Activated CD4-positive, alpha-beta T cell treated with anti-CD3 and anti-CD28 coated beads, Interleukin-2, amount 50 U/mL, for 1 hour (primary cell): ENCODE data around the gene THAP4.

Experiments
- DNase-seq: peaks from one replicate; pipeline ENCODE4 v3.0.0-alpha.2; 2020

Gene THAP4

GRCh38 chr2:241637795-241638660 is 1.1 kb upstream of the THAP4 start:
- peak; percentile 33 for DNase-seq

- peak; percentile 12 for DNase-seq
Measured at GRCh38 chr2:241636182-241637017, 558 bp downstream of the THAP4 start.

- DNase-seq: no peak
Measured at GRCh38 chr2:241635756-241636155, 1.2 kb downstream of the THAP4 start.

GRCh38 chr2:241633561-241633960 is 3.4 kb downstream of the THAP4 start:
- no peak for DNase-seq

- DNase-seq: no peak
Measured at GRCh38 chr2:241632478-241633325, 4.3 kb downstream of the THAP4 start.

- DNase-seq: no peak
Measured at GRCh38 chr2:241629762-241630435, 7.1 kb downstream of the THAP4 start.

- no peak for DNase-seq
Measured at GRCh38 chr2:241627675-241628074, 9.3 kb downstream of the THAP4 start.

GRCh38 chr2:241620419-241620769 is 16.6 kb downstream of the THAP4 start:
- peak; percentile 14 for DNase-seq

GRCh38 chr2:241619597-241620418 is 17.1 kb downstream of the THAP4 start:
- no peak for DNase-seq

GRCh38 chr2:241618829-241619228 is 18.1 kb downstream of the THAP4 start:
- DNase-seq: no peak

- DNase-seq: no peak
Measured at GRCh38 chr2:241618296-241618805, 18.6 kb downstream of the THAP4 start.

- peak; percentile 16 for DNase-seq
Measured at GRCh38 chr2:241617431-241618154, 19.4 kb downstream of the THAP4 start.

GRCh38 chr2:241616168-241617125 is 20.5 kb downstream of the THAP4 start:
- DNase-seq: no peak

GRCh38 chr2:241615522-241616052 is 21.4 kb downstream of the THAP4 start:
- no peak for DNase-seq

- DNase-seq: no peak
Measured at GRCh38 chr2:241615041-241615440, 21.9 kb downstream of the THAP4 start.

GRCh38 chr2:241613017-241613780 is 23.8 kb downstream of the THAP4 start:
- no peak for DNase-seq

- no peak for DNase-seq
Measured at GRCh38 chr2:241612156-241613016, 24.6 kb downstream of the THAP4 start.
